Keratinocyte (primary cell): ENCODE measurements around the gene CDYL. TPM values are rescaled to one million over a fixed set of nuclear protein-coding genes. Genes with fewer than 3 reads are reported as not detected.

ENCODE experiments used
- DNase-seq: peaks from one replicate; pipeline ENCODE4 v3.0.0-alpha.2; 2011; ENCODE audit warnings: low read depth, missing footprints, low spot score
- FAIRE-seq: peaks from 2 replicates; lab custom pipeline; 2011; peaks lifted over from hg19 to GRCh38; lab: Jason Lieb, UNC
- H2AFZ ChIP-seq: 2 replicates; pipeline ENCODE4 v1.6.0; 2012; ENCODE audit warnings: low read length, control low read depth, inconsistent platforms; ENCODE audit not compliant: control insufficient read depth
- H3K27ac ChIP-seq: 2 replicates; pipeline ENCODE4 v1.5.1; 2011; ENCODE audit warnings: low read length; ENCODE audit not compliant: control insufficient read depth, insufficient read depth
- H3K27me3 ChIP-seq: 3 replicates; pipeline ENCODE4 v1.6.0; 2011; ENCODE audit warnings: low read length; ENCODE audit not compliant: control insufficient read depth, insufficient read depth; ENCODE audit errors: extremely low read depth
- H3K36me3 ChIP-seq, 2 experiments: 2 replicates in 1 of 2; 3 replicates in 1 of 2; pipeline ENCODE4 v1.5.1; 2011; ENCODE audit warnings: low read length in 2 of 2, mild to moderate bottlenecking in 1 of 2; ENCODE audit not compliant: control insufficient read depth in 2 of 2, insufficient read depth in 2 of 2; ENCODE audit errors: extremely low read depth in 1 of 2
- H3K4me1 ChIP-seq: 3 replicates; pipeline ENCODE4 v1.5.1; 2011; ENCODE audit warnings: low read length; ENCODE audit not compliant: control insufficient read depth, insufficient read depth; ENCODE audit errors: extremely low read depth
- H3K4me2 ChIP-seq: 3 replicates; pipeline ENCODE4 v1.6.0; 2011; ENCODE audit warnings: low read depth, low read length; ENCODE audit not compliant: control insufficient read depth, insufficient read depth; ENCODE audit errors: extremely low read depth
- H3K4me3 ChIP-seq, 3 experiments: fragments of 200-600 bp in 1 of 3; sonication (generic) in 1 of 3; 2 replicates in 2 of 3; 3 replicates in 1 of 3; pipeline ENCODE4 v1.5.1; 2011 to 2016; ENCODE audit warnings: low read length in 3 of 3, mild to moderate bottlenecking in 3 of 3, control low read depth in 2 of 3, inconsistent platforms in 1 of 3, low read depth in 1 of 3, mixed read lengths in 1 of 3, mixed run types in 1 of 3, moderate library complexity in 1 of 3; ENCODE audit not compliant: control insufficient read depth in 2 of 3, insufficient read depth in 2 of 3; ENCODE audit errors: extremely low read depth in 1 of 3
- H3K79me2 ChIP-seq: 2 replicates; pipeline ENCODE4 v1.6.0; 2012; ENCODE audit warnings: low read length; ENCODE audit not compliant: control insufficient read depth, insufficient read depth
- H3K9ac ChIP-seq: 3 replicates; pipeline ENCODE4 v1.6.0; 2011; ENCODE audit warnings: low read length; ENCODE audit not compliant: control insufficient read depth, insufficient read depth; ENCODE audit errors: extremely low read depth
- H3K9me1 ChIP-seq: 3 replicates; pipeline ENCODE4 v1.6.0; 2011; ENCODE audit warnings: low read length; ENCODE audit not compliant: control insufficient read depth, insufficient read depth; ENCODE audit errors: extremely low read depth
- H3K9me3 ChIP-seq: 2 replicates; pipeline ENCODE4 v1.5.1; 2012; ENCODE audit warnings: low read depth, low read length; ENCODE audit not compliant: control insufficient read depth
- H4K20me1 ChIP-seq: 3 replicates; pipeline ENCODE4 v1.6.0; 2011; ENCODE audit warnings: low read length; ENCODE audit not compliant: control insufficient read depth, insufficient read depth; ENCODE audit errors: extremely low read depth
- CTCF ChIP-seq, 3 experiments: IDR thresholded peaks in 1 of 3; conservative IDR thresholded peaks in 1 of 3; optimal IDR thresholded peaks in 1 of 3; 2 replicates in 2 of 3; 3 replicates in 1 of 3; pipeline versions ENCODE3 to v1.5.1; 2011; ENCODE audit warnings: low read length in 3 of 3, mild to moderate bottlenecking in 3 of 3, moderate library complexity in 2 of 3, control low read depth in 1 of 3, inconsistent platforms in 1 of 3; ENCODE audit not compliant: insufficient read depth in 2 of 3; ENCODE audit errors: extremely low read depth in 1 of 3
- EZH2 ChIP-seq: IDR thresholded peaks from one replicate; pipeline ENCODE4 v1.6.1; 2012; ENCODE audit warnings: inconsistent platforms, mild to moderate bottlenecking, low read length, moderate library complexity
- dilution Hi-C: fragments of 300-500 bp; cut with MboI; formaldehyde crosslinking; loops from one replicate; pipeline ENCODE4 v1.7.0; 2020; ENCODE audit warnings: low sequenced_read_pairs; ENCODE audit not compliant: extremely low pct_ligation_motif_present
- polyA plus RNA-seq, 5 experiments: library from polyadenylated mRNA; depleted of rRNA in 3 of 5; stranded (reverse) in 3 of 5; stranded (forward) in 1 of 5; unstranded in 1 of 5; fragments of >200 nt; gene quantifications; 1 replicate in 1 of 5; 2 replicates in 3 of 5; 3 replicates in 1 of 5; pipeline versions ENCODE4 v1.2.1 to v1.2.3, GENCODE V29; 2011 to 2012; ENCODE audit warnings: missing spikeins in 2 of 5, low read depth in 1 of 5, low replicate concordance in 1 of 5

The CDYL gene
- polyA plus RNA-seq, 1 donor (not counting 4 experiments of a cell fraction or from before 2014, with no cell fraction given), result 48.0 TPM

DNA sequence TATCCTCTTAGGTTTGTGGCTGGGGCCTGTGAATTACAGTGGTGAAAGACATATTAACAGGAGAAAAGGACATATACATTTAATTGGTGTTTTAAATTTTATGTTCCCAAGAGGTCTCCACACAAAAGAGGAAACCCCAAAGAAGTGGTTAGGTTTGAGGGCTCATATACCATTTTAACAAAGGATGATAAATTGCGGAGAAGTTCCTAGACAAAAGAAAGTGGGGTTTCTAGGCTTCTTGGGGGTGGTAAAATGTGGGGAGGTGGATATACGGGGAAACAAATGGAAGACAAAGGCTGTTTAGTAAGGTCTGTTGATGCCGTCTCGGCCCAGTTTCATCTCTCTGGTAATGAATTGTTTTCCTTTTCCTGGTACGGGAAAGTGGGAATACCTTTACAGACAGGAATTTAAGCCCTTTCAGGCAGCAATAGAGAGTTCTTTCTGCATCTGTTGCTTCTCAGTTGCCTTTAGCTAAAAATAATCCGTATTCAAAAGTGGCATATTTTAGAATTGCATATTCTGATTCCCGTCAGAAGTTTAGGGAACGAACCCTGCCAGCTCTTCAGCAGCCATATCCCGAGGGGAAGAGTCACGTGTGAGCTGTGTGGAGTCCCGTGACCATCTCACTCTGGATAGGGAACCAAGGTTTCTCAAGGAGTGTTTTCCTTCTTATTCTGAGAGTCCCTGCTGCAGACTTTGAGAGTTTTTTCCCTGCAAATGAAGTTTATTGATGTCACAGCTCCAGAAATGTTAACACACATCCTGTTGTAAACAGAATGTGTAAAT, 123.2 kb downstream of the CDYL start:
- no peak for TF ChIP-seq CTCF (optimal IDR thresholded peaks at IDR 0.05 in 1 of 3, IDR thresholded peaks at IDR 0.05 in 1 of 3, conservative IDR thresholded peaks at IDR 0.05 in 1 of 3; ENCODE audit: extremely low read depth in 1 of 3, insufficient read depth in 2 of 3, low read length in 3 of 3)
- TF ChIP-seq EZH2, result no peak
- FAIRE-seq, result no peak
- H2AFZ ChIP-seq, result no peak overlapping the region
- no peak overlapping the region for H3K4me2 ChIP-seq
- H3K9me3 ChIP-seq, result no peaks in the 10 kb centered on the region
- DNase-seq, result no peak
- no peaks in the 10 kb centered on the region for H3K4me1 ChIP-seq
- dilution Hi-C loops, result no loop called here
- no peak overlapping the region for H3K9ac ChIP-seq
- peaks cover 14 to 21% of the 10 kb centered on the region in 2 experiments for H3K36me3 ChIP-seq
- H3K79me2 ChIP-seq, result peaks cover 36% of the 10 kb centered on the region
- no peaks in the 10 kb centered on the region for H4K20me1 ChIP-seq
- H3K9me1 ChIP-seq, result no peaks in the 10 kb centered on the region
- no peak overlapping the region for H3K4me3 ChIP-seq
- no peaks in the 10 kb centered on the region for H3K27me3 ChIP-seq
- no peak overlapping the region for H3K27ac ChIP-seq

DNA sequence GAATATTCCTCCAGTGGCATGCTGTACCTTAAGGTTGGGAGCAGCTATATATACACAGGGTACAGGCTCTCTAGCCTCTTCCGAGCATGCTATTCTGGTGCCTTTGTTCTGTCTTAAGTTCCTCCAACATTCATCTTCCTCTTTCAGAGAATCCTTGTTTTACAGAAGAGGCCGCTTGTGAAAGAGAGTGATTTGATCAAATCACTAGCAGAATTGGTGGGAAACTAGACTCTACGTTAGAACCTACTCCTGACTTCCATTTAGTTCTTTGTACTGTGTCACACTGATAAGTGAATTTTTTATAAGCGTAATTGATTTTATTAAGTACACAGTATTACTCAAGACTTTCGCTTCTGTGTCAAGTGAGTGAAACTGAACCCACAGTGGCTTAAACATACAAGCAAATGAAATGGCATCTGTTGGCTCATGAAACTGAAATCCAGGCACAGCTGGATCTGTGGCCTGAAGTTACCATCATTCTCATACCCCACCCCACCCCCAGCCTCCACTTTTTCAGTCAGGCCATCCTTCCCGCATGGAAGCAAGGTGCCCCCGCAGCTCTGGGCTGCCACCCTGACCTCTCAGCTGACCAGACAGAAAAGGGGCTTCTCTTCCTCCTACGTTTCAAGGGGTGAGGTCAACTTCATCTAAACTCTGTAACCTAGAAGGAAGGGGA, 125.3 kb downstream of the CDYL start:
- Histone ChIP-seq H3K9me3 (no peaks in the 10 kb centered on the region), H3K9me1 (no peaks in the 10 kb centered on the region), H3K36me3 (peaks cover 13 to 15% of the 10 kb centered on the region in 2 experiments), H3K4me1 (no peaks in the 10 kb centered on the region), H3K4me2 (no peak overlapping the region), H3K27me3 (no peaks in the 10 kb centered on the region), H3K79me2 (peaks cover 40% of the 10 kb centered on the region), H3K4me3 (no peak overlapping the region), H3K27ac (no peak overlapping the region), H3K9ac (no peak overlapping the region), H2AFZ (no peak overlapping the region), H4K20me1 (no peaks in the 10 kb centered on the region)
- dilution Hi-C loops, result no loop called here
- FAIRE-seq (no peak), DNase-seq (no peak)
- TF ChIP-seq CTCF (optimal IDR thresholded peaks at IDR 0.05 in 1 of 3, IDR thresholded peaks at IDR 0.05 in 1 of 3, conservative IDR thresholded peaks at IDR 0.05 in 1 of 3; ENCODE audit: extremely low read depth in 1 of 3, insufficient read depth in 2 of 3, low read length in 3 of 3) (no peak), EZH2 (no peak)
